Activated CD4-positive, alpha-beta memory T cell treated with anti-CD3 and anti-CD28 coated beads for 36 hours (primary cell): Measurements from ENCODE around the gene TCERG1L. TPM values are rescaled to one million over a fixed set of nuclear protein-coding genes. Genes with fewer than 3 reads are reported as not detected.

ENCODE experiments used
- CTCF ChIA-PET: fragments of 350-600 bp; sonication (Branson Sonifier 250); formaldehyde crosslinking; loops from one replicate; lab custom pipeline; 2021; ENCODE audit warnings: antibody characterized with exemption, inconsistent platforms; lab: Charles Lee
- POLR2A ChIA-PET: fragments of 350-600 bp; sonication (Branson Sonifier 250); formaldehyde crosslinking; loops from one replicate; lab custom pipeline; 2021; ENCODE audit warnings: antibody characterized with exemption; lab: Charles Lee
- DNase-seq: peaks from one replicate; pipeline ENCODE4 v3.0.0-alpha.2; 2020
- H3K27ac Mint-ChIP-seq: one replicate; pipeline ENCODE4 v1.8.0; 2021; ENCODE audit warnings: mixed read lengths
- H3K27me3 Mint-ChIP-seq: one replicate; pipeline ENCODE4 v1.8.0; 2021; ENCODE audit warnings: mixed read lengths
- H3K36me3 Mint-ChIP-seq: one replicate; pipeline ENCODE4 v1.8.0; 2021; ENCODE audit warnings: mixed read lengths
- H3K4me1 Mint-ChIP-seq: one replicate; pipeline ENCODE4 v1.8.0; 2021; ENCODE audit warnings: low read depth, mixed read lengths
- H3K4me3 Mint-ChIP-seq: one replicate; pipeline ENCODE4 v1.8.0; 2021; ENCODE audit warnings: mild to moderate bottlenecking, mixed read lengths
- H3K9me3 Mint-ChIP-seq: one replicate; pipeline ENCODE4 v1.8.0; 2021; ENCODE audit warnings: mixed read lengths
- intact Hi-C: fragments of 100-400 bp; cut with micrococcal nuclease; formaldehyde crosslinking; loops from one replicate; pipeline ENCODE4 v1.15.1; 2023
- total RNA-seq, 2 experiments: library from RNA; stranded (reverse); gene quantifications; one replicate each; pipeline ENCODE4 v1.2.3, GENCODE V29; 2021

TCERG1L gene
- total RNA-seq, 2 experiments from 2014 or later: not detected

- intact Hi-C loops: no loop called here
- Mint-ChIP-seq H3K9me3 (no peaks in the 10 kb centered on the region), H3K27ac (no peak overlapping the region), H3K36me3 (no peaks in the 10 kb centered on the region), H3K4me1 (peaks cover 9% of the 10 kb centered on the region), H3K27me3 (peaks cover 44% of the 10 kb centered on the region), H3K4me3 (no peak overlapping the region)
- ChIA-PET POLR2A (no interaction called here), CTCF (no interaction called here)
- no peak for DNase-seq
These were observed 936 bp upstream of the TCERG1L start for GRCh38 chr10:131312478-131312836.

- POLR2A ChIA-PET: no interaction called here
- no peak overlapping the region for H3K4me3 Mint-ChIP-seq
- intact Hi-C loops: no loop called here
- H3K27me3 Mint-ChIP-seq: peaks cover 41% of the 10 kb centered on the region
- DNase-seq: no peak
- H3K4me1 Mint-ChIP-seq: peaks cover 9% of the 10 kb centered on the region
- no peaks in the 10 kb centered on the region for H3K9me3 Mint-ChIP-seq
- no peaks in the 10 kb centered on the region for H3K36me3 Mint-ChIP-seq
- H3K27ac Mint-ChIP-seq: no peak overlapping the region
- CTCF ChIA-PET: no interaction called here
These were observed 190 bp downstream of the TCERG1L start for GRCh38 chr10:131311402-131311660.

GRCh38 chr10:131310551-131311401, 745 bp downstream of the TCERG1L start:
- Mint-ChIP-seq H3K9me3 (no peaks in the 10 kb centered on the region), H3K27ac (no peak overlapping the region), H3K4me1 (peaks cover 9% of the 10 kb centered on the region), H3K36me3 (no peaks in the 10 kb centered on the region), H3K27me3 (peaks cover 42% of the 10 kb centered on the region), H3K4me3 (no peak overlapping the region)
- intact Hi-C loops: no loop called here
- DNase-seq: no peak
- POLR2A ChIA-PET: no interaction called here
- CTCF ChIA-PET: no interaction called here

- CTCF ChIA-PET: no interaction called here
- intact Hi-C loops: no loop called here
- H3K9me3 Mint-ChIP-seq: no peaks in the 10 kb centered on the region
- no peak for DNase-seq
- H3K27ac Mint-ChIP-seq: no peak overlapping the region
- POLR2A ChIA-PET: no interaction called here
- H3K27me3 Mint-ChIP-seq: peaks cover 41% of the 10 kb centered on the region
- H3K4me3 Mint-ChIP-seq: no peak overlapping the region
- H3K36me3 Mint-ChIP-seq: no peaks in the 10 kb centered on the region
- peaks cover 9% of the 10 kb centered on the region for H3K4me1 Mint-ChIP-seq
These were observed 1.4 kb downstream of the TCERG1L start for GRCh38 chr10:131310142-131310541.

GRCh38 chr10:131300508-131300907, 11.0 kb downstream of the TCERG1L start:
- H3K27ac Mint-ChIP-seq: no peak overlapping the region
- CTCF ChIA-PET: no interaction called here
- POLR2A ChIA-PET: no interaction called here
- peaks cover 1% of the 10 kb centered on the region for H3K27me3 Mint-ChIP-seq
- no peaks in the 10 kb centered on the region for H3K36me3 Mint-ChIP-seq
- no peak overlapping the region for H3K4me3 Mint-ChIP-seq
- H3K9me3 Mint-ChIP-seq: peaks cover 18% of the 10 kb centered on the region
- intact Hi-C loops: no loop called here
- no peaks in the 10 kb centered on the region for H3K4me1 Mint-ChIP-seq
- DNase-seq: no peak

- ChIA-PET CTCF (no interaction called here), POLR2A (no interaction called here)
- Mint-ChIP-seq H3K9me3 (peaks cover 4% of the 10 kb centered on the region), H3K4me3 (no peak overlapping the region), H3K27me3 (no peaks in the 10 kb centered on the region), H3K27ac (no peak overlapping the region), H3K4me1 (no peaks in the 10 kb centered on the region), H3K36me3 (no peaks in the 10 kb centered on the region)
- DNase-seq: no peak
- intact Hi-C loops: no loop called here
These were observed 20.7 kb downstream of the TCERG1L start for GRCh38 chr10:131290781-131291180.

GRCh38 chr10:131288648-131289047, 22.9 kb downstream of the TCERG1L start:
- DNase-seq: no peak
- Mint-ChIP-seq H3K36me3 (no peaks in the 10 kb centered on the region), H3K9me3 (peaks cover 4% of the 10 kb centered on the region), H3K4me3 (no peak overlapping the region), H3K27me3 (no peaks in the 10 kb centered on the region), H3K4me1 (no peaks in the 10 kb centered on the region), H3K27ac (no peak overlapping the region)
- intact Hi-C loops: no loop called here
- CTCF ChIA-PET: no interaction called here
- POLR2A ChIA-PET: no interaction called here

GRCh38 chr10:131282961-131283360, 28.6 kb downstream of the TCERG1L start:
- Mint-ChIP-seq H3K36me3 (no peaks in the 10 kb centered on the region), H3K4me3 (no peak overlapping the region)
- intact Hi-C loops: no loop called here

GRCh38 chr10:131280101-131280500, 31.4 kb downstream of the TCERG1L start:
- no peak for DNase-seq
- H3K27ac Mint-ChIP-seq: no peak overlapping the region
- H3K4me3 Mint-ChIP-seq: no peak overlapping the region
- H3K9me3 Mint-ChIP-seq: no peaks in the 10 kb centered on the region
- no peaks in the 10 kb centered on the region for H3K36me3 Mint-ChIP-seq
- no peaks in the 10 kb centered on the region for H3K27me3 Mint-ChIP-seq
- H3K4me1 Mint-ChIP-seq: no peaks in the 10 kb centered on the region
- ChIA-PET POLR2A (no interaction called here), CTCF (no interaction called here)
- intact Hi-C loops: no loop called here

More at GRCh38 chr10:131282961-131283360, 28.6 kb downstream of the TCERG1L start:
- ChIA-PET CTCF (interaction anchor here (1.0 kb wide), 1 partner anchor 14 kb away, joined by 3 read pairs; no protein-coding TSS in a partner anchor), POLR2A (no interaction called here)
- H3K9me3 Mint-ChIP-seq: peaks cover 2% of the 10 kb centered on the region
- no peak for DNase-seq
- H3K4me1 Mint-ChIP-seq: no peaks in the 10 kb centered on the region
- no peak overlapping the region for H3K27ac Mint-ChIP-seq
- H3K27me3 Mint-ChIP-seq: no peaks in the 10 kb centered on the region

- H3K4me3 Mint-ChIP-seq: no peak overlapping the region
- no peak for DNase-seq
- POLR2A ChIA-PET: no interaction called here
- H3K27ac Mint-ChIP-seq: no peak overlapping the region
- H3K27me3 Mint-ChIP-seq: no peaks in the 10 kb centered on the region
- intact Hi-C loops: no loop called here
- CTCF ChIA-PET: no interaction called here
- no peaks in the 10 kb centered on the region for H3K4me1 Mint-ChIP-seq
- no peaks in the 10 kb centered on the region for H3K9me3 Mint-ChIP-seq
- H3K36me3 Mint-ChIP-seq: no peaks in the 10 kb centered on the region
These were observed 32.0 kb downstream of the TCERG1L start for GRCh38 chr10:131279516-131279915.

GRCh38 chr10:131277969-131278368, 33.6 kb downstream of the TCERG1L start:
- POLR2A ChIA-PET: no interaction called here
- H3K27me3 Mint-ChIP-seq: no peaks in the 10 kb centered on the region
- no peaks in the 10 kb centered on the region for H3K36me3 Mint-ChIP-seq
- no peak overlapping the region for H3K4me3 Mint-ChIP-seq
- H3K27ac Mint-ChIP-seq: no peak overlapping the region
- no peaks in the 10 kb centered on the region for H3K4me1 Mint-ChIP-seq
- intact Hi-C loops: no loop called here
- no peak for DNase-seq
- H3K9me3 Mint-ChIP-seq: no peaks in the 10 kb centered on the region
- CTCF ChIA-PET: no interaction called here

GRCh38 chr10:131277278-131277677, 34.2 kb downstream of the TCERG1L start:
- POLR2A ChIA-PET: interaction anchor here (0.6 kb wide), 1 partner anchor 307 kb away, joined by 3 read pairs; no protein-coding TSS in a partner anchor
- H3K36me3 Mint-ChIP-seq: no peaks in the 10 kb centered on the region
- H3K27me3 Mint-ChIP-seq: no peaks in the 10 kb centered on the region
- no peaks in the 10 kb centered on the region for H3K4me1 Mint-ChIP-seq
- no peak overlapping the region for H3K4me3 Mint-ChIP-seq
- intact Hi-C loops: no loop called here
- H3K27ac Mint-ChIP-seq: no peak overlapping the region
- H3K9me3 Mint-ChIP-seq: no peaks in the 10 kb centered on the region
- no peak for DNase-seq
- CTCF ChIA-PET: no interaction called here

GRCh38 chr10:131275691-131276090, 35.8 kb downstream of the TCERG1L start:
- DNase-seq: no peak
- Mint-ChIP-seq H3K9me3 (no peaks in the 10 kb centered on the region), H3K4me1 (no peaks in the 10 kb centered on the region), H3K27me3 (no peaks in the 10 kb centered on the region), H3K4me3 (no peak overlapping the region), H3K36me3 (no peaks in the 10 kb centered on the region), H3K27ac (no peak overlapping the region)
- intact Hi-C loops: no loop called here
- POLR2A ChIA-PET: no interaction called here
- CTCF ChIA-PET: no interaction called here
